Fibroblast of villous mesenchyme (primary cell): ENCODE results near the gene DOCK4. TPM values are rescaled to one million over a fixed set of nuclear protein-coding genes. Genes with fewer than 3 reads are reported as not detected.

ENCODE experiments used
- DNase-seq: peaks from one replicate; pipeline ENCODE4 v3.0.0-alpha.2; 2010; ENCODE audit warnings: low read depth
- H3K4me3 ChIP-seq: 2 replicates; pipeline ENCODE4 v1.5.1; 2011; ENCODE audit warnings: low read depth, mild to moderate bottlenecking, low read length
- total RNA-seq: library from RNA; depleted of rRNA; stranded (reverse); fragments of >200 nt; gene quantifications from 2 replicates; pipeline ENCODE4 v1.2.3, GENCODE V29; 2012
- TF ChIP-seq, protein P1 (sequence below): IDR thresholded peaks from 2 replicates; pipeline ENCODE4 v1.5.1; 2012; ENCODE audit warnings: low read depth, mild to moderate bottlenecking, low read length; ENCODE audit not compliant: insufficient read depth

The DOCK4 gene
- total RNA-seq, 1 donor: 43.6 TPM

DNA sequence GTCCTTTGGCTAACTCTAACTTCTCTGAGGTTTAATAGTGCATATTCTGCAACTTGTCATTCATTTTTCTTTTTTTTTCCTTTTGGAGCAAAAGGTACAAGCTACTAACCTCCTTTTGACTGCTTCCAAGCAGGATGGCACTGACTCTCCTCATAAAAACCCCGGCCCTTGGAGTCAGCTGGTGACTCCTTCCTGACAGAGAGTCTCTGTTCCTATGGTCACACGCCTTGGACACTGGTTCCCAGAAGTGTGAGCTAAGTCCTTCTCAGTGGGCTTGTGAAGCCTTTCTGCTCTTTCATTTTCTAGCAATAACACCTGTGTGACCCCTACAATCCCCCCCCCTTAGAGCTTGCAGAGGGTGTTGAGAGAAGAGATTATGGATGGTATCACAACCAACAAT is 21.7 kb downstream of the DOCK4 start:
- H3K4me3 ChIP-seq: no peak overlapping the region
- TF ChIP-seq, protein P1, sequence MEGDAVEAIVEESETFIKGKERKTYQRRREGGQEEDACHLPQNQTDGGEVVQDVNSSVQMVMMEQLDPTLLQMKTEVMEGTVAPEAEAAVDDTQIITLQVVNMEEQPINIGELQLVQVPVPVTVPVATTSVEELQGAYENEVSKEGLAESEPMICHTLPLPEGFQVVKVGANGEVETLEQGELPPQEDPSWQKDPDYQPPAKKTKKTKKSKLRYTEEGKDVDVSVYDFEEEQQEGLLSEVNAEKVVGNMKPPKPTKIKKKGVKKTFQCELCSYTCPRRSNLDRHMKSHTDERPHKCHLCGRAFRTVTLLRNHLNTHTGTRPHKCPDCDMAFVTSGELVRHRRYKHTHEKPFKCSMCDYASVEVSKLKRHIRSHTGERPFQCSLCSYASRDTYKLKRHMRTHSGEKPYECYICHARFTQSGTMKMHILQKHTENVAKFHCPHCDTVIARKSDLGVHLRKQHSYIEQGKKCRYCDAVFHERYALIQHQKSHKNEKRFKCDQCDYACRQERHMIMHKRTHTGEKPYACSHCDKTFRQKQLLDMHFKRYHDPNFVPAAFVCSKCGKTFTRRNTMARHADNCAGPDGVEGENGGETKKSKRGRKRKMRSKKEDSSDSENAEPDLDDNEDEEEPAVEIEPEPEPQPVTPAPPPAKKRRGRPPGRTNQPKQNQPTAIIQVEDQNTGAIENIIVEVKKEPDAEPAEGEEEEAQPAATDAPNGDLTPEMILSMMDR: no peak
- no peak for DNase-seq

DNA sequence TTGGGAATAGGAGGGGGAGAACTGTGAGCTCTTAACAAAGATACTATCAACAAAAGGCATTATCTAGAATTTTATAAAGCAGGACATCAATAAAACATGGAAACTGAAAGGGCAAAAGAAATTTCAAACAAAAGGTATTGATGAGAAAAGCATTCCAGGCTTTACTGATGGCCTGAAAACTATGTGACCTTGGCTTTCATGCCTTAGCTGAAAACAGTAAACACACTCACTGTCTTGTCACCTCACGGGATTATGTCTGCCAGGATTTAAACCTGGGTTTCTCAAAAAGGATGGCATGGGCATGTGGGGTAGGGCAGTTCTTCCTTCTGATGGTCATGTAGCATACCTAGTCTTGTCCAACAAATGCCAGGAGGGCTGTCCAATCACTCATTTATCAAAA is 22.9 kb downstream of the DOCK4 start:
- DNase-seq: no peak
- TF ChIP-seq, protein P1: no peak
- no peak overlapping the region for H3K4me3 ChIP-seq

DNA sequence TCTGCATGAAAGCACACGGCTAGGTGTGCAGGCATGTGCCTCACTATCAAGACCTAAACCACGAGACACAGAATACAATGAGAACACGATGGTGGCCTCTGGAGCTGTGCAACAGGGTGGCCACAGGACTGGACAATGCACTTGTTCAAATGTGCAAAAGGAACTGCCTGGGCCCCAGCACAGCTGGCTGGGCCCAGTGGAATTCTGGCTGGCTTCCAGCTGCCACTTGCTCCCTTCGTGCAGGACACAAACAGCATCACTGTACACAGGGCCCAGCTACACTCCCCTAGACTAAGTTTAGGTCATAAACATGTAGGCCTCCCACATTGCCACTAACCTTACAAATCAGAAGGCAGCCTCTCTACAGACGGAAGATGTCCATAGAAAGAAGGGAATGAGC is 23.4 kb downstream of the DOCK4 start:
- H3K4me3 ChIP-seq: no peak overlapping the region
- no peak for DNase-seq
- TF ChIP-seq, protein P1: no peak

DNA sequence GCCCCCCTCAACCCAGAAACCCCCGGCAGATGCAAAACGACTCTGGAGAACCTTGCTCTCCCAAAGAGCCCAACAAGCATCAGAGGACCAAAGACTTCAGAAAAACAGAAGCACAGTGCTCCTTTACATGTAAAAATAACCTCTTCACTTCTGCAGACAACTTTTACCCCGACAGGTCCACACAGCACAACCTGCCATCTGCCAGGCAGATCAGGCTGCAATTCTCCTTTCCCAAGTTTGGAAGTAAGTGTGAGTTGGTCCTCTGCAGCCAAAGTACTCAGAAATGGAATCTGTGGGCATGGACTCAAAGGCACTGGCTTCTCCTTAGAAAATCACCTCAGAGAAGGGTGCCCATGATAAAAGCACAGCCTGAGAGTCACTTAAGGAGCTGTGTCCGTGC is 26.0 kb downstream of the DOCK4 start:
- TF ChIP-seq, protein P1: no peak
- no peak for DNase-seq

DNA sequence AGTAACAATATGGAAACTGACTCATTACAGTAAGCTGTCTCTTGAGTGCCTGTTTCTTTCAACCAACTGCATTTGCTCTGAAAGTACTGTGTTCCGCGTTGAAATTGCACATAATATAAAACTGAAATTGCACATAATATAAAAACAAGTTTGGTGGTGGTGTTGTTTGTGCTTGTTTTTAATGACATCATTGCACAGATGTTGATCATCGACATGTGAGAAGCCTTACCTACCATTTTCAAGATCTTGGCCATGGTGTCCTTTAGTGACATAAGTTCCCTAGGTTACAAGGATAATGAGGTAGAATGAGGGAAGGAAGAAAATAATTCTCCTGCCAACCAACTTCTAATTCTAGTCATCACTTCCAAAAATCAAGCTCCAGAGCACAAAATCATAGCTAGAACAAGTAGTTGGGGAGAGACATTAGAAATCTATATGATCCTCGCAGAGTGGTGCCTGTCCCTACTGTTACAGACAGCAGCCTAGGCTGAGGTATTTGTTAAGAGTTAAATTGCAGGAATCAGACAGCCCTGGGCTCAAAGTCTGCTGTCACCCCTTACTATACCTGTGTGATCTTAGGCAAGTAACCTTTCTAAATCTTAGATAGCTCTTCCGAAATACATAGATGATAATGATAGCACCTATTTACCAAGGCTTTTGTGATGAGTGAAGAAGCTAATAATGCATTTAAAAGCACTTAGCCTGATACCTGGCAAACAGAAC is 29.3 kb downstream of the DOCK4 start:
- TF ChIP-seq, protein P1: no peak
- H3K4me3 ChIP-seq: no peak overlapping the region
- DNase-seq: no peak

More for the DNA sequence above, 26.0 kb downstream of the DOCK4 start:
- H3K4me3 ChIP-seq: no peak overlapping the region

DNA sequence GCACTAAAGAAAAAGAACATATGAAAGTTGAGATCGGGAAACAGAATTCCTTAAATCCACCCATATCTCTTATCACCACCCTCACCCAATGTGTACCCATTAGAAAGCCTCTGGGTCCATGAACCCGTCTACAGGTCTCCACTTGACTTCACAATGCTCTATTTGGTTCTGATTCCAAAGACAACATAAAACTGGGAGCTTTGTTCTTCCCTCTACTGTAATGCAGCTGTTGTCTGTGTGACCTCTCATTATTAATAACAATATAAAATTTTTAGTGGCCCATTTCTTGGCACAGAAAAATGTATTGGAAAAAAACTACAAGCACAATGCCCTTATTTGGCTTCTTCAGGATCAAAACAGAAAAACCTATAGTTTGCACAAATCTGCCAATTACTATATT is 30.0 kb downstream of the DOCK4 start:
- H3K4me3 ChIP-seq: no peak overlapping the region
- no peak for DNase-seq
- TF ChIP-seq, protein P1: no peak

DNA sequence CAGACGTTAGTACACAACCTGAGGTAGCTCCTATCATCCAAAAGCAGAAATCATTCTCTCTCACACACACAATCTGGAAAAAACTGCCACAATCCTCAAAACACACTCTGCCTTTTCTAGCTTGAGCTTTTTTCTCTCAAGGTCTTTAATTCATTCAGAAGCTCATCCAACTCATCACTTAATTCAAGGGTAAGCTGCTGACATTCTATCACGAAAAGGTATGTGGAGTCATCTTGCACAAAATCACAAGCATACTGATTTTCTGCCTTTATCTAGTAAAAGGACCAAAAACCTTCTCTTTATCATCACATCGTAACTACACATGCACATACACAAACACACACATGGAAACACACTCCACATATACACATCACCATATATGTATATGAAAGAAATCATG is 32.0 kb downstream of the DOCK4 start:
- TF ChIP-seq, protein P1: no peak
- DNase-seq: no peak
- no peak overlapping the region for H3K4me3 ChIP-seq
